Activated T-cell treated with anti-CD3 and anti-CD28 coated beads, Interleukin-2, amount 50 U/mL, for 1 hour (primary cell): ENCODE results near the gene NME3.

Source experiments
- DNase-seq: peaks from one replicate; pipeline ENCODE4 v3.0.0-alpha.2; 2020

The NME3 gene

DNA sequence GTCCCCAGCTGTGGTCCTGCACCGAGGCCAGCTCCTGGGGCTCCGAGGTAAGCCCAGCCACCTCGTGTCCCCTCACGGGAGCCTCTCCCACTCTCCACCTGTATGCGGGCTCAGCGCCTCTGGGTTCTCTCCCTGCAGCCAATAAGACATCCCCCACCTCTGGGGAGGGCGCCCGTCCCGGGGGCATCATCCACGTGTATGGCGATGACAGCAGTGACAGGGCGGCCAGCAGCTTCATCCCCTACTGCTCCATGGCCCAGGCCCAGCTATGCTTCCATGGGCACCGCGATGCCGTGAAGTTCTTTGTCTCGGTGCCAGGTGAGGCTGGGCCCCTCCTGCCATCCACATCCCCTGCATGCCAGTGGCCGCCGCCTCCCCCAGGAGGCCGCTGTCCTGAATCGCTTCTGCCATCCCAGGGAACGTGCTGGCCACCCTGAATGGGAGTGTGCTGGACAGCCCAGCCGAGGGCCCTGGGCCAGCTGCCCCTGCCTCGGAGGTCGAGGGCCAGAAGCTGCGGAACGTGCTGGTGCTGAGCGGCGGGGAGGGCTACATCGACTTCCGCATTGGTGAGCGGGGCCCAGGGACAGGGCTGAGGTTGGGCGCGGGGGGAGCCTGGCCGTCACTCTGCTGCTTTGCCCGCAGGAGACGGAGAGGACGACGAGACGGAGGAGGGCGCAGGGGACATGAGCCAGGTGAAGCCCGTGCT, 3.1 kb downstream of the NME3 start:
- DNase-seq: no peak

DNA sequence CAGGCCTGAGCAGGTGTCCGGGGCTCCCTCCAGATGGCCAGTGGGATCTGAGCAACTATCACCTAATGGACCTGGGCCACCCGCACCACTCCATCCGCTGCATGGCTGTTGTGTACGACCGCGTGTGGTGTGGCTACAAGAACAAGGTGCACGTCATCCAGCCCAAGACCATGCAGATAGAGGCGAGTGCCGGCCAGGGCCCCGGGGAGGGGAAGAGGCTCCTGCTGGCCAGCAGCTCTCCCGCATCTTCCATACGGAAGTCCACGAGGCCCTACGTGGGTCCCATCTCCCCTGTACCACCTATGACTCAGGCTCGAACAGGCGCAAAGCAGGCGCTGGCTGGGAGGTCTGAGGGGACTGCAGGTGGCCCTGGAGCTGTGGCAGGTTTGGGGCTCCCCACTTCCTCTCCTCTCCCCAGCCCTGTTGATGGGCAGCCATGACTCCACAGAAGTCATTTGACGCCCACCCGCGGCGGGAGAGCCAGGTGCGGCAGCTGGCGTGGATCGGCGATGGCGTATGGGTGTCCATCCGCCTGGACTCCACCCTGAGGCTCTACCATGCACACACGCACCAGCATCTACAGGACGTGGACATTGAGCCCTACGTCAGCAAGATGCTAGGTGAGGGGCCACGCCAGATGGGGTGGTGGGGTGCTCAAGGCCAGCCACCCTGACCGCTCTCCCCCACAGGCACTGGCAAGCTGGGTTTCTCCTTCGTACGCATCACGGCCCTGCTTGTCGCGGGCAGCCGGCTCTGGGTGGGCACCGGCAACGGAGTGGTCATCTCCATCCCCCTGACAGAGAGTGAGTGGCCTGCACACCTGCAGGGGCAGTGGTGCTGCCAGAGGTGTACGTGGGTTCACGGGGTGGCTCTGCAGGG, 4.0 kb downstream of the NME3 start:
- DNase-seq: no peak

DNA sequence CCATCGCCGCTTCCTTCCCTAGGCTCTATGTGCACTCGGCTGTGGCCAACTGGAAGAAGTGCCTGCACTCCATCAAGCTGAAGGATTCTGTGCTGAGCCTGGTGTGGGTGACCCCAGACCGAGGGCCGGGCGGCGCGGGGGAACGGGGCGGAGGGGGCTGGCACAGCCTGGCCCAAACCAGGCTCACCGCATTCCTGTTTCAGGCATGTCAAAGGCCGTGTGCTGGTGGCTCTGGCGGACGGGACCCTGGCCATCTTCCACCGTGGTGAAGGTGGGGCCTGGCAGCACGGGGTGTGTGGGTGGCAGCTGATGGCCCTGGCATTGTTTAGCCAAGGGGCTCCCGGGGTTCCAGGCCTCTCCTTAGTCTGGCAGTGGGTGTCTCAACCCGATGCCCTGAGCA, 4.6 kb downstream of the NME3 start:
- DNase-seq: no peak

DNA sequence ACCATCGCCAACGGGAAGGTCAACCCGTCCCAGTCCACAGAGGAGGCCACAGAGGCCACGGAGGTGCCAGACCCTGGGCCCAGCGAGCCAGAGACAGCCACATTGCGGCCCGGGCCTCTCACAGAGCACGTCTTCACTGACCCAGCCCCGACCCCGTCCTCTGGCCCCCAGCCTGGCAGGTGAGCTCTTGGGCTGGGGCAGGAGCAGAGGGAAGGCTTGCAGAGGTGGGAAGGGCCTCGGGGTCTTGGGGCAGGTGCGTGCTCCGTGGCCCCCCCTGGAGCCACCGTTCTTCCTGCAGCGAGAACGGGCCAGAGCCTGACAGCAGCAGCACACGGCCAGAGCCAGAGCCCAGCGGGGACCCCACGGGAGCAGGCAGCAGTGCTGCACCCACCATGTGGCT, 5.1 kb downstream of the NME3 start:
- no peak for DNase-seq

DNA sequence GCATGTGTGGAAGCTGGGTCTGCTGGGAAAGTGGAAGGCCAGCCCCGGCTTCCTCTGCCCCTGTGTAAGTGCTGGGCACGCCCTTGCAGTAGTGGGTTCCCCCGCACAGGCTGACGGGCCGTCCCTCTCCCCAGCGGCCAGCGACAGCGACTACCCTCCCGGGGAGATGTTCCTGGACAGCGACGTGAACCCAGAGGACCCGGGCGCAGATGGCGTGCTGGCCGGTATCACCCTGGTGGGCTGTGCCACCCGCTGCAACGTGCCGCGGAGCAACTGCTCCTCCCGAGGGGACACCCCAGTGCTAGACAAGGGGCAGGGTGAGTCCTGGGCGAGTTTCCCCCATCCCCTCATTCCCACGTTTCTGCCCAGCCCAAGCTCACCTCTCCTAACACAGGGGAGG, 5.5 kb downstream of the NME3 start:
- DNase-seq: no peak

DNA sequence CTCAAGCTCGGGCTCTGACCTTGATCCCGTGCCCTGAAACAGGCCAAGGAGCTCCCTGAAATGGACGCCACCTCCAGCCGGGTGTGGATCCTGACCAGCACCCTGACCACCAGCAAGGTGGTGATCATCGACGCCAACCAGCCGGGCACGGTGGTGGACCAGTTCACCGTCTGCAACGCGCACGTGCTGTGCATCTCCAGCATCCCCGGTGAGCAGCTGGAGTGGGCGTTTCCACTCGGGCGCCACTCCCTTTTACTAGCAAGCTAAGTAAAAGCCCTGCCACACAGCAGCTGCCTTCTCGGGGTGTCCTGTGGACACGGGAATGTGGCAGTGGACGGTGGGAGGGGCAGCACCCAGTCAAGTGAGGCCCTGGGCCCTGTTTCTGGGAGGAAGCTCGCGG, 6.4 kb downstream of the NME3 start:
- no peak for DNase-seq

DNA sequence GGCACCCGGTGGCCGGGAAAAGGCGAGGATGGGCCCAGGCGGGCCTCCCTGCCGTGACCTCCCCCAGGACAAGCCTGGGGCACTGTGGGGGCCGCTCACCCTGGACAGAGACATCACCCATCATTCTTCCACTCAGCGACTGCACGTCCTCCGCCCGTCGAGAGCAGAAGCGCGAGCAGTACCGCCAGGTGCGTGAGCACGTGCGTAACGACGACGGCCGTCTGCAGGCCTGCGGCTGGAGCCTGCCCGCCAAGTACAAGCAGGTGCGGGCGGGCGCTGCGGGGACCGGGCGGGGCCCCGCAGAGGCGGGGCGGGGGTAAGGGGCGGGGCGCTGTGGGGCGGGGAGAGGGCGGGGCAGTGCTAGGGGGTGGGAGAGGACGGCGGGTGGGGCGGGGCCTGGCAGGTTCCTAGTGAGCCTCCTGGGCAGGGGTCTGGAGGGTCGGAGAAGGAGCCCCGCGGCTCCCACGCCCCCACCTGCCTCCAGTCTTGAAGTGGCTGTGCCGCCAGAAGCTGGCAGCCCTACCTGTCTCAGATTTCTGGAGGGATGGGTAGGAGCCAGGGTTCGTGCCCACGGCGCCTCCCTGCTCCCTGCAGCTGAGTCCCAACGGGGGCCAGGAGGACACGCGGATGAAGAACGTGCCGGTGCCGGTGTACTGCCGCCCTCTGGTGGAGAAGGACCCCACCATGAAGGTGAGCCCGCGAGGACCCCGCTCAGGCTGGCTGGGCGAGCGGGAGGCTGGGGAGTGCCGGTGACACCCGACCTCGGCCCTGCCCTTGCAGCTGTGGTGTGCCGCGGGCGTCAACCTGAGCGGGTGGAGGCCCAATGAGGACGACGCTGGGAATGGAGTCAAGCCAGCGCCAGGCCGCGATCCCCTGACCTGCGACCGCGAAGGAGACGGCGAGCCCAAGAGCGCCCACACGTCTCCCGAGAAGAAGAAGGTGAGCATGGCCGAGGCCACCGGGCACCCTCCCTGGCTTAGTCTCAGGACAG, 7.5 kb downstream of the NME3 start:
- DNase-seq: no peak

DNA sequence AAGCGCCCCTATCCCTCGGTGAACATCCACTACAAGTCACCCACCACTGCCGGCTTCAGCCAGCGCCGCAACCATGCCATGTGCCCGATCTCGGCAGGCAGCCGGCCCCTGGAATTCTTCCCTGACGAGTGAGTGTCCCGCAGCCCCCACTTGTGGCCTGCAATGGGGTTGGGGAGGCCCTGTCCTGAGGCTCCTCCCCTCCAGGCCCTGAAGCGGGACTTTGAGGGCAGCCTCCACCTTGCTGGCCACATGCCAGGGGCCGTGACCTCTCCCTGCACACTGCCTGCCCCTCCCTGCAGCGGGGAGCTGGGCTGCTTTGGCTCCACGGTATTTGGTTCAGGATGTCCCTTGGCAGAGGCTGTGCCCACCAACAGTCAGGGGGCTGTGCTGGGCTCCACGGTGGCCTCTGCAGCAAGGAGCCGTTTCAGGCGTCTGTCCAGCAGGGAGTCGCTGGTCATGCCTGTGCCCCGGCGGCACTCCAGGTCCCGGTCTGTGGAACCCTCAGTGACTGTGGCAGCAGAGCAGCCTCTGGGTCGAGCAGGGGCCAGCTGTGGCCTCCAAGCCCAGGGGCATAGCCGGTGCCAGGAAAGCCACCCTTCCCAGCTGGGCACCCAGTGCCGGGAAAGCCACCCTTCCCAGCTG, 8.3 kb downstream of the NME3 start:
- DNase-seq: no peak

DNA sequence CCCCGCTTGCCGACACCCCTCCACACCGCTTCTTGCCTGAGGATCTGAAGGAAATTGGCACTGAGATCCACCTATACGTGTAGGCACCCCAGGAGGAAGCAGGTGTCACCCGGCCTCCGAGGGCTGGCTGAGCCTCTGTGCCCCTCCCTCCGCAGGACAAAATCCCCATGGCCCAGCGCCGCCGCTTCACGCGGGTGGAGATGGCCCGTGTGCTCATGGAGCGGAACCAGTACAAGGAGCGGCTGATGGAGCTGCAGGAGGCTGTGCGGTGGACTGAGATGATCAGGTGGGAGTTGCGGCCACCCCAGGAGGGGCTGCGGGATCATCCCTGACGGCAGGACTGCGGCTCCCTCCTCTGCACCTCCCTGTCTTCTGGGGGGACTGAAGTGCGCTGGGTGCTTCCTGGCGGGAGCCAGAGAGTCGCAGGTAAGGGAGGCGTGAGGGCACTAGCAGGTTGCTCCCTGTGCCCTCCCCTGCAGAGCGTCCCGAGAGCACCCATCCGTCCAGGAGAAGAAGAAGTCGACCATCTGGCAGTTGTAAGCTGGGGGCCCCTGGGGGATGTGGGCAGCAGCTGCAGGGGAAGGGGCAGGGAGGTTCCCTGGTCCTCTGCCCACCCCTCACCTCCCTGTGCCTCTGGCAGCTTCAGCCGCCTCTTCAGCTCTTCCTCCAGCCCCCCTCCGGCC, 9.0 kb downstream of the NME3 start:
- no peak for DNase-seq

DNA sequence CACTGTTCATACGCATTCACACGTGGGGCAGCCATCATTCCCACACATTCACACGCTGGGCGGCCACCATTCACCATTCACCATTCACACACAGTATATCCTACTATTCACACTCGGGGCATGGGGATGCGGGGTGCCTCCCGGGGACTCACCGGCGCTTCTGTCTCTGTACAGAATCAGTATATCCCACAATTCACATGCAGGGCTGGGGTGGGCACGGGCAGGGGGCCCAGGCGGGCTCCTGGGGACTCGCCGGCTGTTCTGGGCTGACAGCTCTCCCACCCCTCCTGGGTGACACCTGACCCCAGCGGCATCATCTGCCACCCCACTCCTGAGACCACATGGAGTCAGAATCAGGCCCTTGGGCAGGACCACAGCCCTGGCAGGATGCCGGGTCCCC, 9.6 kb downstream of the NME3 start:
- no peak for DNase-seq

DNA sequence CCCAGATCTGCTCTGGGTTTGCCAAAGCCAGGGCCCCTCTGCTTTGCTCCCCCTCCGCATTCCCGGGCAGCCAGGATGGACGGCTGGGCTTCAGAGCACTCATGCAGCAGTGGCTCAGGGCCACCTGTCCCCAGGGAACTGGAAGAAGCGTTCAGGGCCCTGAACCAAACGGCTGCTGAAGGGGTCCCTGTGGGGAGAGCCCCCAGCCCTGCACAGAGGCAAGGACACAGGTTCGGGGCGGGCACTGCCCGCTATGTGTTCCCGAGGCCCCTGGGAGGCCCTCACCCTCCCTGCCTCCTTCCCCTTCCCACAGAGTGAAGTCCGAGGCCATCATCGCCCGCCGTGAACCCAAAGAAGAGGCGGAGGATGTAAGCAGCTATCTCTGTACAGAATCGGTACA, 10.4 kb downstream of the NME3 start:
- no peak for DNase-seq

DNA sequence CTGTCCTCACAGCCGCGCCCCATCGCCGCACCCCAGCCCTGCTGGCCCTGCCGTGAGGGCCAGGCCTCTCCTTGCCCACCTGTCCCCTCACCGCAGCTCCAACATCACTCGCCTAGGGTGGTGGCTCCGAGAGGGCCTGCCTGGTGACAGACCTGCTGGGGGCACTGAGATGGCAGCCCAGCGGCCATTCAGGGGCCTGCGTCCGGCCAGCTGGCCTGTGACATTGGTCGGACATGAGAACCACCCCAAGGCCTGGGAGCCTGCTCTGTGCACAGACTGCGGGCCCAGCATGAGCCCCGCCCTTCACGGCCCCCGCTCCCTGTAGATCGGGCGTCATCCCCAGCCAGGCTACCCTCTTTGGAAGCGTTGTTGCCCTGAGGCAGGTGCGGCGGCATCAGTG, 11.8 kb downstream of the NME3 start:
- DNase-seq: no peak

DNA sequence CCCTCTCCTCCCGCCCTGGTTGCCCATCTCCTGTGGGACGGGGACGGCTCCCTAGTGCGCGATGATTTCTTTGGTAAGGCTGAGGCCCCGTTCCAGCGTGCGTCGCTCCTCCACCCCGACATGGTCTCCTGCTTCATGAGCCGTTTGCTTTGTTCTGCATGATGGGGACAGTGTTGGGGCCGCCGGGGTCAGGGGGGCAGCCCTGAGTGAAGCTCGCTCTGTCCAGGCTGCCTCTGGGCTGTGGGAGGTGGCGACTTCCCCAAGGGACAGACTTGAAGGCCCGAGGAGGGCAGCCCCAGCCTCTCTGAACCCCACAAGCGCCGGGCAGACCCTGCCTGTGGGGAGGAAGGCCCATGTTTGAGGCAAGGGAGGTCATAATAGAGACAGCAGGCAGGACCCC, 12.4 kb downstream of the NME3 start:
- DNase-seq: no peak

DNA sequence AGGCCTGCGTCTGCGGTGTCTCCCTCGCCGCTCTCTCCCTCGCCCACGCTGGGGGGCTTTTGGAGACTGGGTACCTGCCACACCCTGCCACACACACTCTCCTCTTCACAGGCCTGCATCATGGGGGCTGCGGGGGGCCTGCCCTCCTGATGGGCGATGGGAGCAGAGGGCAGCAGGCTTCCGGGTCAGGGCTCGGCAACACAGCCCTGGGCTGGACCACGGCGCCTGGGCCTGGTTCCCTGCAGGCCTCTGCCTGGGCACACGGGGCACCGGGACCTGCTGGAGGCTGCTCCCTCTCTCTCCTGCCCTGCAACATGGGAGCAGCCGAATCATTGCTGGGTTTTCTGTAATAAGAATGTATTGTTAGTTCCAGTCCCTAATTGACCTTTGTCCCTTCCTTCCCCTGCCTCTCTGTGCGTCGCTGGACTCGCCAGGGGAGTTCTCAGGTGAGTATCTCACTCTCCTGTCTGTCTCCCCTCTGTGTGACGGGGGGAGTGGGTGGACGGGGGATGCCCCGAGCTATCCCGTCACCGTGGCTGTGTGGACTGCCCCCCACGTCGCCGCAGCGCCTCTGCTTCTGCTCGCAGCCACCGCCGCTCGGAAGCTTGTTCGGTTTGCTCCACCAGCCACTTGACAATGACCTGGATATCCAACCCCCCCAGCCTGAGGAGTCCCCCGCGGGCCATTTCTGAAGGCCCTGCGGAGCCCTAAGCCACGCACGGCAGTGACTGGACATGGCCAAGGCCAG, 13.5 kb downstream of the NME3 start:
- no peak for DNase-seq

DNA sequence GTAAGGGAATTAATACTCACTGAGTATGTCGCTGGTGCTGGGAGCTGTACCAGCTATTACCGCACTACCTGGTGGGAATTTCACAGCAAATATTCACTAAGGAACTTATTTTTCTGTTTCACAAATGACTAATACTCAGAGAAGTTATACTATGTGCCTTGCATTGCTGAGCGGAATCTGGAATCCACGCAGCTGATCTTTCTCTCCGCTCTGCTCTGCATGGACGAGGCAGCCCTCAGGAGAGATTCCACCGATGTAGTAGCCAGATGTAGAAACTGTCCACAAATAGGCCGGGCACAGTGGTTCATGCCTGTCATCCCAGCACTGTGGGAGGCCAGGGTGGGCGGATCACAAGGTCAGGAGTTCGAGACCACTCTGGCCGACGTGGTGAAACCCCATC, 17.1 kb downstream of the NME3 start:
- no peak for DNase-seq

DNA sequence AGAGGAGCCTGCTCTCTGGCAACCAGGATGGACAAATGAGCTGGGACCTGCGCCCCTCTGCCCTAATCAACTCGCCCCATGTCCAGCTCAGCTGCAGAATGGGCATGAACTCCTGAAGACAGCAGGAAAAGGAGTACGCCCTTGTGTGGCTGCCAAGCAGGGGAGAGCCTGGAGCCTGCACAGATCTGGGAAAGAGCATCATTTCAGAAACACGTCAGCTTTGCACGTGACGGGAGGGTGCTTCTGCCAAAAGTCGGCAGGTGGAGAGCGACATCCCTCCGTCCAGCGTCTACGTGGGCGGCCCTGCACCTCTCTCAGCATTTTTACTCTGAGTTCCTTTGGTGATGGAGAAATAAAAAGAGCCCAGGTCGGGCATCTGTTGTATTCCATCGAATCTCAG, 18.5 kb downstream of the NME3 start:
- no peak for DNase-seq

DNA sequence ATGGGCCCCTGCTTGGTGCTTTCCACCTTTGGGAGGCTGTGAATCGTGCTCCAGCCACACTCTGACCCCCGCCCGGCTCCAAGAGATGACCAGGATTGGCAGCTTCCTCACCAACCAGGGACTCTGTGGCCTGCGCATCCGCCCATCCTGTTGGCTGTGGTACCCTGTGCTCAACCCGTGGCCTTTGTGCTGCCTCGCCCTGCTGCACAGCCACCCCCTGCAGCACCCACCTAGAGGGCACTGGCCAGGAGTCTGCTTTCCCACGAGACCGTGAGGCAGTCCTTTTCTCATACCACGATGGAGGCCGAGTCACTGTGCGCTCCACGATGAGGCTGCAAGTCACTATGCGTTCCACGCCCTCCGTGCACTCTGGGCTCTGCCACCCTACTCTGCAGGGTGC, 19.4 kb downstream of the NME3 start:
- DNase-seq: no peak

DNA sequence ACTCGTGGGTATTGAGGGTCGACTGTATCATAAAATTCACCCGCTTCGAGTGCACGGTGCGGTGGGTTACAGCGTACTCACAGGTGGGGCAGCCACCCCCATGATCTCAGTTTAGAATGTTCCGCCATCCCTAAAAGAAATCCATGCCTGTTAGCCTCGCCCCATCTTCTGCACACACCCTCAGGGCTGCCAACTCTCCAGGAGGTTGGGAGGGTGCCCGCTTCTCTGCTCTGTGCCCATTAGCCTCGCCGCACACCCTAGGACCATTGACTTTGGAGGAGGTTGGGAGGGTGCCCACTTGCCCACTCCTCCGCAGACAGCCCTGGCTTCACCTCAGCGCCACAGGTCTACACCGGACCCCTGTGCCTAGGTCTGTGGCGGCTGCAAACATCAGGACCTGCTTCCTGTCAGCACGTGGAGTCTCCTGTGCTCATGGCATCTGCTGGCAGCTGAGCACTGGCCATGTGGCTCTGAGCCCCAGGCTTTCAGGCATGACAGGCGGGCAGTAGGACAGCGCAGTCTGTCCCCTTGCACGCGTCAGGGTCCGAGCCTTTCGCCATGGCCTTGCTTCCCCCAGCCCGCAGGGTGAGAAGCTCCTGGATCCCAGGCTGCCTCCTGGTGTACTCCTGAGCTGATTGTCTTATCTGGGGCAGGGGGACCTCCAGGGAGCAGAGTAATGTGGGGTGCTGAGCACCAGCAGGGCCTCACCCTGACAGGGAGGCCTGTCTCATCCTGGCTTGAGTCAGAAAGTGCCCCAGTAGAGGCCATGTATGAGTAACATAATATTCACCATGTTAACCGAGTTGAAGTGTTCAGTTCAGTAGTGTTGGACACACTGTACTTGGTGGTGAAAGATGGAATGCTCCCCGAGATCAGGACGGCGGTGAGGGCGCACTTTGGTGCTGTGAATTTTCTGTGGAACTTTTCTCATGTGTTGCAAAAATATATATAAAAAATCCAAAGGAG, 21.9 kb downstream of the NME3 start:
- DNase-seq: no peak

DNA sequence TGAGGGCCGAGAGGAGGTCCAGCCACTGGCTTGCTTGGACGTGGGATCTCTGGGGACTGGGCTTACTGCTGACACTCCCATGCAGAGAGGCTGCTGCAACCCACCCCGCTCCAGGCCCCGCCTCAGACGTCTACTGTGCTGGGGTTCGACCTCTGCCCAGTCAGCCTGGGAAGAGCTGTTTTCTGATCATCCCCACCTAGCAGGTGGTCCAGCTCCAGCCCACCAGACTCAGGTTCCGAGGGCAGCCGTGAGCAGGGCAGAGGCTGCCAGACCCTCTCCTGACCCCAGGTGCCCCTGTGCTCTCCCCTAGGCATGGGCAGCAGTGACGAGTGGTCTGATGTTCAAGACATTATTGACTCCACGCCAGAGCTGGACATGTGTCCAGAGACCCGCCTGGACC, 23.4 kb downstream of the NME3 start:
- DNase-seq: no peak

DNA sequence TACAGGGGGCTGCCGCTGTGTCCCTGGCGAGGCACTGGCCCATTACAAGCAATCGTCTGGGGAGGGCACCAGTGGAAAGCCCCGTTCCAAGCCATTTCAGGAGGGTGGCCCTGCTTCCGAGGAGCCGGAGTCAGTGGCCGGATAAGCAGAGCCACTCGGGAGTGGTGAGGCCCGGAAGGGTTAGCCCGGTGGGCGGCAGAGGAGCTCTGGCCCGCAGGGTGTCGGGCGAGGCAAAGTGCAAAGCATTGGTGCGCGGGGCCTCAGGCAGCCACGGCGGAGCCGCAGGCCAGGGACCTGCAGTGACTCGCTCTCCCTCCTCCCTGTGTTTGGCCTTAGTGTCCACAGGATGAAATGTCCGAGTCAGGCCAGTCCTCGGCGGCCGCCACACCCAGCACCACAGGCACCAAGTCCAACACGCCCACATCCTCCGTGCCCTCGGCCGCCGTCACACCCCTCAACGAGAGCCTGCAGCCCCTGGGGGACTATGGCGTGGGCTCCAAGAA, 24.6 kb downstream of the NME3 start:
- DNase-seq: no peak
